GM21360 (cell line): ENCODE results near the gene MBNL2.

Experiments used
- ATAC-seq: cut with Tn5 transposase; IDR thresholded peaks from one replicate; pipeline ENCODE4 v1.9.1; 2021; ENCODE audit warnings: mild to moderate bottlenecking, moderate library complexity; ENCODE audit not compliant: unreplicated experiment

MBNL2 gene

DNA sequence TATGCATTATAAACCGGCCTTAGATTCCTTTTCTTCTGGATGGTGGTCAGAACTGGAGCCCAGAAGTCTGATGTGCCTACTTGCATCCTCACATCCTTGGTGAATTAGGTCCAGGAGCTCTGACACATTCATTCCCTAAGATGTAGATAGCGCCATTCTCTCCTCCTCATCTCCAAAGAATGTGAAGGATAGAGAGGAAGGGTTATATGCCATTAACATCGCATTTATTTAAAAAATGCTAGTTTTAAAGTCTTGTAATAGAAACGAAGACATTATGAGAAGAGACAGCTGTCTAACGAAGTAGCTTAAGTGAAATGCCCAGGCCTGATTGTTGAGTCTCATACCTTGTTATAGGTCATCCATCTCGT, 9.7 kb downstream of the MBNL2 start:
- no peak for ATAC-seq

DNA sequence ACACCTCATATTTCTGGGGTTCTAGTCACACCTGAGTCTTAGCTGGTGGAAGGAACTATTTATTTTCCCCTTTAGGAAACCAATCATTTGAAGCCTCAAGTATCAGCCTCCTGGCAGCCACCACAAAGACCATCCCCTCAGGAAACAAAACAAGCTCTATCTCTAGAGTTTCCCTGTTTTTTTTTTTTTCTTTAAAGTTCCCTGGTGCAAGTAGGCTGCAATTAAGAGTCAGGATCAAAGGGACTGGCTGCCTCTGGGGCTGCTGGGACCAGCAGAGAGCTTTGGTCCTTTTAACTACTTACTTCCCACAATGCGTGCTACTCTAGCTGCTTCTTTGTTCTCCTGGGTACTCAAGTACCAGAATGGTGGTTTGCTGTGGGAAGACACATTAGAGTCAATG, 11.4 kb downstream of the MBNL2 start:
- ATAC-seq: no peak

DNA sequence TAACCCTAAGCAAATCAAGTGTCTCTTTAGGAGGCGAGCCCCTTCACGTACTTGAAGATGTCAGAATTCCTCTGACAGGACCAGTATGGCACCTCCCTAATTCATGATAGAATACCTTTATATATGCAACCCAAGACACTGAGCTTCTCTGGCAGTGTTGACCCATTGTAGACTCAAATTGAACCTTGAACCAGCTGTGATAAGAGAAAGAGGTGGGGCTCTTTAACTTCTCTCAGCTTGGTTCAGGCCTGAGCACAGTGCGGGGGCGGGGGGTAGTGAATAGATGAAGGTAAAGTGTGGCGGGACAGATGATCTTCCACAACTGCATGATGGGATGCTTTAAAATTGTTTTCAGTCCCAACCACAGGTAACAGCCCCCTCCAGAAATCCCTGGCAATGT, 12.1 kb downstream of the MBNL2 start:
- ATAC-seq: no peak

DNA sequence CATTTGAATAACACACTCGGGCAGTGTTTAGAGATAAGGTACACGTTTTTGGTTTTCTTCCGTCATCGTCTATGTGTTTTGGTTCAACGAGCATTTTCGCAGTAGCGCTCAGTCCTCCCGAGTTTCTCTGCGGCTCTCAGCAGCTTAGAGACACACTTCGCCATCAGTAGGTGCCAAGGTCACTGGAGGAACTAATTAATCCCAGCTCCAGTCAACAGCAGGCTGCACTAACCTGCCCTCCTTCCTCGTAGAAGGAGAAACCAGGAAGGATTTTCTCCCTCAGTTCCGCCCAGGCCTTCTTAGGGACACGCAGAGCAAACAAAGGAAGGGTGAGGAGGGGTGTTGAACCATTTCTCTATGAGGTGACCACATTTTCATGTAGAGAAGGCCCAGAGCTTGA, 12.6 kb downstream of the MBNL2 start:
- no peak for ATAC-seq

DNA sequence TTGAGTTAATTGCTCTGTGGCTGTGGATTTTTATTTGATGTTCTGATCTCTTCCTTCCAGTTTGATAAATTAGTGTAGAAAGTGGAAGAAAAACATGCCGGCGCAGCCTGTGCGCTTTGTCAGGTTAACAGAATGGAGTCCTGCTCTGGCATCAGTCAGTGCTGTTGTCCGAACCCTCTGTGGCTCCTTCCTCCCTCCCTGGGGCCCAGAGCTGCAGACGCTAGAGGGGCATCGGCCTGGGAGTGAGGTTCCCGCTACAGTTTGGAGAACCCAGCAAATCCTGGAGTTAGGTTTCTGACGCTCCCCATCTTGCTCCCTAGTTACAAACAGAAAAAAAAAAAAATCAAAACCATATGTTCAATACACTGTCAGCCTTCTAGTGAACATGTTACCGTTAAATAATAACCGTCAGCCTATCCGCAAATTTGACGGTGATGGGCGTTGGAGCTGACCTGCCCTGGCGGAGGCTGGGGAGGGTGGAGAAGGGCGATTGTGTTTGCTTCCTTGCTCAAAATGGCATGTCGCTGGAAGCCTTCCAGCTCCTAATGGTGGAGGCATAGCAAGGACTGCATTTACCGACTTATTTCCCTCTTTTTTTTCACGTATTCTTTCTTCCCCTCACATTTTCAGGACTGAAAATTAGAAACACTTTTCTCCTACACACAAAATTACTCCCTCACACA, 13.6 kb downstream of the MBNL2 start:
- no peak for ATAC-seq

DNA sequence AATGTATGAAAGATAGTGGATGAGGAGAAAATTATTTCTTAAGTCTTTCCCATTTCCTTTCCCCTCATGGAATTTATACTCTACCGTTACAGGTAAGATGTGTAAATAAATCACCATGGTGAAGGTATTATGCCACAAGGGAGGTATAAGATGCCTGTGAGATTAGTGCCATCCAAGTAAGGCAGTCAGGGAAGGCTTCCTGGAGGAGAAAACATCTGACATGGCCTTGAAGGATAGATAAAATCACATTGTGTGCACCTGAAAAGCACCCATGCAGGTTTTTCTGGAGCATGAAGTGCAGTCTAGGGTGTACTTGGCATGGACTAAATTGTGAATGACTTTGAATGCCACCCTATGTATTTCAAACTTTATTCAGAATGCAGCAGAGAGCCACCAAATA, 15.3 kb downstream of the MBNL2 start:
- no peak for ATAC-seq

DNA sequence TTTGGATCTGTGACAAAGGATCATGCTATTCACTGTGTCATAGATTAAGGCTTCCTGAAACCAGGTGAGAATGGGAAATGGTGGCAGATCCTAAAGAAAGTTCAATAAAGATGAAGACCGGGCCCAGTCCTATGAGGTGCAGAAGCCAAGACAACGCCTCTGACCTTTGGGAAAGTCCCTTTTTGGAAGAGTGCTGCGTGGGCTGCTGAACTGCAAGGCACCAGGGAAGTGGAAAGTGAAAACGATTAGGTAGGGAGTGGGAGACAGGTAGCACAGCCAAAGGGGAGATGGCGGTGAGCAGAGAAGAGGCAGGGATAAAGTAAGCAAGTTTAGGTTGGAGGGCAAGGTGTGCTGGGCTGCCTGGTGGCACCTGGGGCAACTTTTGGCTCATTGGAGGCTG, 16.3 kb downstream of the MBNL2 start:
- no peak for ATAC-seq

DNA sequence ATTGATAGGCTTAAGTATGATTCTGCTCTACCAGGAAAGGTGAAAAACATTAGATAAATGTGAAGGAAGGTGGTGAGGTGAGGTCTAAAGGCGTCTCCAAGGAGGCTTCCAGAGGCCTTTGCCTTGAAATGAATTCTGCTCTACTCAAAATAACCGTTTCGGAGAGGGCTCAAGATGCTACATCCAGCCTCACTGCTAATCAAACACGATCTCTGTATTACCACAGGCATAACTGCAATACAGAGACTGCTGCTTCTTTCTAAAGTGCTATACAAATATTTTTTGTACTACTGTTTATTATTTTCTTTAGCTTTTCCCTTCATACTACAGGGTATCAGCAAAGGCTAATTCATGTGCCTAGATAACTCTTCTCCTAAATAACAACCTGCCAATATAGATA, 16.8 kb downstream of the MBNL2 start:
- ATAC-seq: no peak

DNA sequence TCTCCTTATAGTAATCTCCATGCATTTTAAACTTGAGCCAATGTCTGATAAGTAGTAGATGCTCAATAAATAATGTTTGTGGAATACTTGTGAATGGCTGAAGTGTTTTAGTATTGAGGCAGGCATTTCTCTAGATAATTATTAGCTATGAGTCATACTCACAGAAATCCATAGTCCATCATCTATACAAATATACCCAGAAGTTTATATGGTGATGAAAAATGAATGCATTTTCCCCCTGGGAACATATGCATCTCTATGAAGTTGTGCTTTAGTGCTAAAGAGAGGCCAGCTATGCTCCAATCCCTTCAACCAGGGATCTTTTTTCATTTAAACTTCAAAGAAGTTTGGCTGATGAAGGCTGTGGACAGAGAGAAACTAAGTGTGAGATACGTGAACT, 17.2 kb downstream of the MBNL2 start:
- ATAC-seq: no peak

DNA sequence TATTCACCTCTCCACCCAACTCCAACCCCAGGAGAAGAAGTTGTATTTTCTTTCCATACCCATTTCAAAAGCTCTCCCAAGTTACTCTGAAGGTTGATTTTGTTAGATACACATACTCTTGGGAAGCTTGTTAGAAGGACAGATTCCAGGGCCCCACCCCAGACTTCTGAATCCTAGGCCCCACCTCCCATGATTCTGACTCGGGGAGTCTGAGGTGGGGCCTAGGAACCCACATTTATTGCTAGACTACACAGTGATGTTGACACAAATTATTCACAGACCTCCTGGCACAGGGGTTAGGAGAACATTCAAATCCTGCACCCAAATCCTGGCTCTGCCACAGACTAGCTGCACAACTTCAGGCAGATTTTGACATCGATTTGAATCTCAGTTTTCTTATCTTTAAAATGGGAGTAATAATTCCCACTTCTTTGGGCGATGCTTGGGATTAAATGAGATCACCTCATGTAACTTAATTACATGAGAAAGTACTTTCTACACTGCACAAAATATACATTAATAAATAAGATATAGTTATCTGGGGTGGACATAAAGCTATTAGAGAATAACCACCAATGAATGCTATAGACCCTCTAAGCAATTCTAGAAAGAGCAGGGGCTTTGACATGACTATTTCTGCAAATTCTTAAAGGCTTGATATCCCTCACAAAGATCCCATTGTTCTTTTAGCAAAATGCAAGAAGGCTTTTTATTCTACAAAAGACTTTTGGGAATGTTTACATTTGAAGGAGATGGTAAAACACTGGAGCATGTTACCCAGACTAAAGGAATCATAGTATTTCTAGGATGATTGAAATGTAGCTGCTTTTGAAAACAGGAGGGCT, 18.0 kb downstream of the MBNL2 start:
- ATAC-seq: no peak

DNA sequence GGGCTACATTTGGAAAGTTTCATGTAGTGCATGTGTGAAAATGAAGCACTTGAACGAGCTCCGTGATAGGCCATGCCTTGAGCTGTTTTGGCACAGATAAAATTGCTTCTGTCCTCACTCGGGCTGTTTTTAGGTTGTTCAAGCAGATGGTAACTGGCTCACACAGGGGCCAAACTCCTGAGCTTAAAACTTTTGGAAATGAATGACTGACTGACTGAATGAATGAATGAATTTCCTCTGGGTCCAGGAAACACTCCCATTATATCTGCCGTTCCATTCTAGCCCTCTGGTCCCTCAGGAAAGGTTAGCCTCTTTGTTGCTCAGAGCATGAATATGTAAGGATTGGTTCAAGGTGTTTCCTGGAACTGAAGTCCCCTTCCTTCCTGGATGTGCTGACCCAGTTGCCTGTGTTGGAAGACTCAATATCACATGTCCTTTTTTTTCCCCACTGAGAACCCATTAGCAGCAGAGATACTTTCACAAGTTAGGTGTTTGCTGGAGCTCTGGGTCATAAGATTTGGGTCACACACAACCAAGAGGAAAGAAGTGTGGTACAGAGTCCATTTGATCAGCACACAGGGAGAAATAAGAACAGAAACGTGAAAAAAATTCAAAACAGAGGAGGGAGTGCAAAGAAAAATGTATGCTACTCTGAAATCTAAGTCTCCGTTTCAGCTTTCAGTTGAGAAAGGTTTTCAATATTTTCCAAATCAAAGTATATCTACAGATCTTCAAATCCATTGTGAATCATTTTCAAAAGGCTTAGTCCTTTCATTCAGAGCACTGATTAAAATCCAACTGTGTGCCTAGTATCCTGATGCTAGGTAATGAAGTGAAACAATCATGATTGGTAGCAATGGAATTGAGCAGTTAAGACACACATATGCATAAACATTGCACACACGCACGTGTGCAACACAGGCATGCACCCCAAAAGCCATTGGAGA, 18.9 kb downstream of the MBNL2 start:
- no peak for ATAC-seq

DNA sequence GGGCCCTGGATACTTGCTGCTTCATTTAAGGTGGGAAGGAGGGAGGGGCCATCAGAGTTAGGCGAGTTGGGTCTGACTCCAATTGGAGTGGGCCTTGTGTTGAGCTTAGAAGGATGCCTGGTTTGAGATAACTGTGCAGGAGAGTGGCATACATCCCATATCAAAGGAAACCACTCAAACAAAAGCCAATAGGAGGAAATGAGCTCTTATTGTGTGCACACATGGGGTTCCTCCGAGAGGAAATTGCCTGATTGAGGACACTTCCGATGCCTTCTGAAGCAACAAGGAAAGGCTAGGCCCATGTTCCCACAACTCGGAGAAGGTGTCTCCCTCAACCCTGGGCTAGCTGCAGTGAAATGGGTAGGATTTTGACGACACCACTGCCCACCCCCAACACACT, 19.6 kb downstream of the MBNL2 start:
- no peak for ATAC-seq

DNA sequence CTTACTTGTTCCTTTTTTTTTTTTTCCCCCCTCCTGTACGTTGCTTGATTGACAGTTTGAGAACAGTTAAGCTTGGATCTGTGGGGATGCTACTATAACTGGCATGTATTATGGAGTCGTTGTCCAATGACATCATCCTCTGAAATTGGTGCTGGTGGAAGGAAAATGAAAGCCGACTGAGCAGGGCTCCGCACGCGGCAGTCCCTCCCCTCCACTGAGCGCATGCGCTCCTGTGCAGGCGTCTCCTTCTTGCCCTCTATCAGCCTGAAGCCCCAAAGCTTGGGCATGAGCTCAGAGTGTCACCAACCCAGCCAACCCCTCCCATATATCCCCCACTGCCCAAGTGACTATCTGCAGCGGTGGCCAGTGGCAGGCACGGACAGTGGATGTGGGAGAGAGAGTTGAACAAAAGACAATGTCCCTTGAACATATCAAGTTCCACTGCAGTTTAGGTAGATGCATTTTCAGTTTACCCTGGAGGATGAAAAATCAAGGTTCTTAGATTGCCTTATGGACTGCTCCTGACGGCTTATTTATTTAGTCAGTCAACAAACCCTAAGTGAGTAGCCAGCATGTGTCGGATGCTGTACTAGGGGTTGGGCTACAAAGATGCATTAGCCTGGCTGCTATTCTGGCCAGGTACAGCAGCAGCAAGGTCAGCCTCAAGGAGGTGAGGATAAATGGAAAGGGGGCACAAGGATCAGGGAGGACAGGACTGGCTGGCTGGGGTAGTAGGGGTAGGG, 20.8 kb downstream of the MBNL2 start:
- no peak for ATAC-seq

DNA sequence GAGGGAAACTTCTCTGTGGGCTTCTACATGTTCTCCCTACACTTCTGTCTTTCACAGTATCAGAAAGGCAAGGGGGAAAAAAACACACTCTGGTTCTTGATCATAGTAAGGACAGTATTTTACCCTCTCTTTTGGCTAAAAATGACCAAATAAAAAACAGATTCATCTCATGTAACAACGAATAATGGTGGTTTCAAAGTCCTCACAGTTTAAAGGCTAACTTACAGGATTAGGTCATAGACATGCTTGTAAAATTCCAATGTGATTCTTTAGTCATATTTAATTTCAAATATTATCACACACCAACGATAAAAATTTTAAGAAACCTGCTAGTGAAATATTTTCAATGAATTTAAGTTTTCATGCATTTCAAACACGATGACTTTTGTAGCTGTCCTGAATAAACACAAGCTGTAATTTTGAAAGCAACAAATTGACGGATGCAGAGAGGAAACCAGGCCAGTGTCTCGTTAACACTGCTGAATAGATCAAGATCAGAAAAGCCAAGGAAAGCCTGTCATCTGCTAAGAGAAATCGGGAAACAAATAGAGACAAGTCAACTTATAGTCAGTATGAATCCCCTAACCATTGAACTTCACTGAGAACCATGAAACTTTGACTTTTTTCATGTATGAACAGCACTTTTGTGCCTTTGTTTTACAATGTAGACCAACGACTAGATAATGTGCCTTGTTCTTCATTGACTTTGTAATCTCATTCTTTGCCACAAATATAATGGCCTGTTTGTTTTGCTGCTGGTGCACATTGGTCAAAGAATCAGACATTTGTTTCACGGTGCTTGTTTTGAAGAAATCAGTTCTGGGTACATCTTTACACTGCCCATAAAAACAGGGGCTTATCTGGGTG, 22.0 kb downstream of the MBNL2 start:
- no peak for ATAC-seq

DNA sequence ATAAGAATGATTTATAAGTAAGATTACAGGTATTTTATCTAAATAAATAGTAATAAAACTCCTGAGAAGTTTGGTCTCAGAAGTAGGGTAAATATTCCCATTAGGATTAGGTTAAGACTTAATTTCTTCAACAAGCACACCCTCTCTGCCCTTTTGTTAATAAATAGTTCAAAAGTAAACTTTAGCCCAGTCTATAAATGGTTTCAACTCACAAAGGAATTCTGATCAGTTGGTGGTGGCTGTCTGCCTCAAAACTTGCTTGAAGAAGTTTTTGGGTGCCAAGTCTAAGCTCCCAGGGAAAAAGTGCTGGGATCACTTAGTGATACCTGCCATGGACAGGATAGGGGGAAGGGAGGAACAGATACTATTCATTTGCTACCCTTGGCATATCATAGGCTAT, 22.9 kb downstream of the MBNL2 start:
- no peak for ATAC-seq

DNA sequence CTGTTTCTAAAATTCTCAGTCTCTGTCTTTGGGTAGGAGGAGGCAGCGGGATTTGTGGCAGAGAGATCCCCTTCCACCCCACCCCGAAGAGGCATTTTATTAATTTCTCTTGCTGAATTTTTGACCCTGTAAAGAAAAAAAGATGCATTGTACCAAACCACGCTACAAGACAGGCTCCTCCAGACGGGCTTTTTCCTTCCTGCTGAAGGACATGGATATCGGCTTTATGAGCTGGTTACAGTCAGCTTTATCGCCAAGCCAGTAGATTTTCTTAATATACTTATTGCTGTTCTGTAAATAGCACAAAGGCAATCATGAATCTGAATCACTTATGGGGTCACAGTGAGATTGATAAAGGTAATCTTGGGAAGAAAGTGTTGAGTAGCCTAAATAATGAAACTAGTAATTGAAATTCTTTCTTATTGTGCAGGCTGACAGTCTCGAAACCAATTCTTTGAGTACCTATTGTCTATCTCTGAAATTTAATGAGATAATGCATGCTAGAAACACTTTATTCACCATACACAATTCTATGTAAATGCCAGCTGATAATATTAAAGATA, 24.5 kb downstream of the MBNL2 start:
- no peak for ATAC-seq

DNA sequence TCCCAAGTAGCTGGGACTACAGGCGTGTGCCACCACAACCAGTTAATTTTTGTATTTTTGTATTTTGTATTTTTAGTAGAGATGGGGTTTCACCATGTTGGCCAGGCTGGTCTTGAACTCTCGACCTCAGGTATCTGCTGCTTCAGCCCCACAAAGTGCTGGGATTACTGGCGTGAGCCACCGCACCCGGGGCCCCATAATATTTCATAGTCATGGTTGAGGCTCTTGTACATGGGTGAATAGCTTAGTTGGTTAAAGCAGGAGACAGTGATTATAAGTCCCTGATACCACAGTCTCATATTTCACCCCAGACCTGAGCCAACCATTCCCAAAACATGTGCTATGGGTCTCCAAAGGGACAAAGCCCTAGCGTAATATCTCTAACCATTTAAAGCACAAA, 26.1 kb downstream of the MBNL2 start:
- no peak for ATAC-seq

DNA sequence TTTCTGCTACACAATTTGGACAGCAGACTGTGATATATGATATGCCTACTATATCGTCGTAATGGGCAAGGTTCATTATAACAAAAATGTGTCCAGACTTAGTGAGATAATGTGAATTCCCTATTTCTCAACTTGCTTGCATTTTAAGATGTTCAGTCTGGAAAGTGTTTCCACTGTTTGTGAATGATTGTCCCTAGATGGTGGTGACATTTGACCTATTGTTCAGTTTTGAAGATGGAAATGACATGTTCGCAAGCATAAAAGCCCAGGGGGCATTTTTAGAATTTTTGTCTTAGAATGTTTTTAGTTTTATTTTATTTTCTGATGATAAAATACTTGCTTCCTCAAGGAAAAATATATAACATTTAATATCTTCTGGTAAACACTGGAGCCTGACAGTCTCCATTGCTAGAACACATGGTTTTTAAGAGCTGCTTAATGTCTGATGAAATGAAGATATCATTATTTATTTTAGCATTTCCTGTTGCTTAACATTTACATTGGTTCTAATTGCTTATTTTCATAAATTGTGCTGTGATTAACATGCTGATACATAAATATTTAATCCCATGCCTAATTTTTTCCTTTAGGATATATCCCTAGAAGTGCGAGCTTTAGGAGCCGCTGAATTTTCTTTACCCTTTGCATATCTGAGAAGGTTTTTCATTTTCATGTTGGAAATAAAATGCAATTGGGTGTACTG, 27.1 kb downstream of the MBNL2 start:
- ATAC-seq: no peak
